Dedifferentiated amniotic fluid mesenchymal stem cell (primary cell): ENCODE results near the gene CAPG.

ENCODE experiments used
- DNase-seq: peaks from one replicate; pipeline ENCODE4 v3.0.0-alpha.2; 2016; ENCODE audit errors: extremely low spot score

The CAPG gene

GRCh38 chr2:85356186-85356585 lies 54.0 kb downstream of the CAPG start:
- no peak for DNase-seq

DNA sequence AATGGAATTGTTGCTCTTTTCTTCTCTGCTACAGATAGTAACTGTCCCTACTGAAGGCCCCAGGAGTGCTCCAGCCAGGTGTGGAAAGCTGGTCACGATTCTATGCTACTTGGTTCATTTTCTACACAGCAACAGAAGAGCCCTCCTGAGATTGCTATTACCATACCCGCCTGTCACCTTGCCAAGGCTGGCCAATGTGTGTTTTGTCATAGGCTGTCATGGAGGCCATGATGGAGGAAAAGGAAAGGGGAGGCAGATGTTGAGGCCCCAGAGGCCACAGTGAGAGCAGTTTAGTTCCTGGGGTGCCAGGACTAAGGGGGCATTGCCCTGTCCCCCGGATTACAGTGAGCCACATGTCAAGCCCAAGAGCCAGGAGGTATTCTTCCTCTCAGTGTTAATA lies 54.6 kb downstream of the CAPG start:
- no peak for DNase-seq

GRCh38 chr2:85355073-85355410 lies 55.1 kb downstream of the CAPG start:
- no peak for DNase-seq

DNA sequence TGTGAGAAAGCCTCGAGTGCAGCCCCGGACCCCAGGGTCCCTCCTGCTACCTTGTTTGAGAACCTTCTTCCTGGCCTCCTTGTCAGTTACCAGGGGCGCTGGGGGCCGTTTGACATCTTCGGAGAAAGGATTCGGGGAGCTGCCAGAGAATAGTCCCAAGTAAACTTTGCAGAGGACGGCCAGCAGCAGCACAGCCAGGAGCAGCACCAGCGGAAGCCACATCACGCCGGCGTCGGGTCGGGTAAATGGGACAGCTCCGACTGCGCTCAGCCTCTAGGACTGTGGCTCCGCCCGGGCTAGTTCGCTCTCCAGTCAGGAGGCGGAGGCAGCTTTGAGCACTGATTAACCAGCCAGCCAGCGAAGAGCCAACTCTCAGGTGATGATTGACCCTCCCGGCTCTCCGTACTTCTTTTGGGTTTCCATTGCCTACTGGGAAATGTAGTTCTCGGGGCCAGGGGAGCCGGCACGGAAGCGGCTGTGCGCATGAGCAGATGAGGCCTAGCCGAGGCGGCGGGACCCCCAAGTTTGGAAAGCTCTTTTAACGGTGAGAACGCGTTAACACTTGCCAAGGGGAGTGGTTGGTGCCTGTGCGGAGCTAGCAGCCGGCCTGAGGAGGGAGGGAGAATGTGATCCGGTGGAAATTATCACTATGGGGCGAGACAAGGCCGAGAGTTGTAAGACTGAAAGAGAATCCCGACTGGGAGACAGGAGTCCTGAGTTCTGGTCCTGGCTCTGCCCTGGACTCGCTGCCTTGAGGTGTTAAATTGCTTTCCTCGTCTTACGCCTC lies 55.7 kb downstream of the CAPG start, which contains the start of the genes ELMOD3 and RETSAT:
Gene ELMOD3 (plus strand): TSS at position 484 of the 787 bp plus-strand sequence. CDS start 2,430 bp downstream, outside the sequence.
Gene RETSAT (minus strand): TSS at position 243 of the 787 bp plus-strand sequence. CDS start 21 bp downstream, at position 222.
- DNase-seq = peak; percentile 99

DNA sequence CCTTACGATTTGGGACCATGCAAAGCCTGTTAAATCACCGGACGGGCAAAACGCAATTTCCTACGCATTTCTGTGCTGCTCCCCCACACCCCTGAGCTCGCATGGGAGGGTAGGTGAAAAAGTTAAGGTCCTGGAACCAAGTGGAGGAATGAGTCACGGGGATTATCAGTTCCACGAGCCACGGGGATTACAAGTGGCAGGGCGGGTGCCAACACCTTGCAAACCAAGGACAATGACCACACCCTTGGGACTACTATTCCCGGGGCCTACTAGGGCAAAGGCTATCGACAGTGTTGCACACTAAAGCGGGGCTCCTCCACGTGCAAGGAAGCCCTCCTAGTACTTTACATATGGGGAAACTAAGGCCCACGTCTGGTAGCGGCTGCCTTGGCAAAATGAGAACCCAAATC lies 56.3 kb downstream of the CAPG start:
- DNase-seq = no peak

DNA sequence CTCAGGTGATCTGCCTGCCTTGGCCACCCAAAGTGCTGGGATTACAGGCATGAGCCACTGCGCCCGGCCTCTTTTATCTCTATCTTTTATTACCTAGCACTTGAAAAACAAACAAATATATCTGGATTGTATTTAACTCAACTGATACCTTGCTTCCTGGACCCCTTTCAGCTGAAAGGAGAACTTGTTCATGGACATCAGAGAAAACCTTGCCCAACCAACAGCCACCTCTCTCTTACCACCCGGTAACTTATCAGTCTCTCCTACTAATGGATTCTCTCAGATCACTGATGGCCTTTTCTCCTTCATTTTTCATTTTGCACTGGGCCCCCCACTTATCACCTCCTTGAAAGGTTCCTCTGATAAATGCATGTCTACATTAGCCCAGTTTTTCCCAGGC lies 62.6 kb downstream of the CAPG start:
- DNase-seq = no peak
